Subcutaneous abdominal adipose tissue (tissue), 5 donors: ENCODE measurements around the gene ITGBL1.

Source experiments
- H3K27ac ChIP-seq: one replicate; pipeline ENCODE4 v1.7.0; 2013; ENCODE audit warnings: low read depth, mild to moderate bottlenecking, inconsistent platforms, low read length, moderate library complexity
- H3K27me3 ChIP-seq, 5 donors: one replicate each; pipeline ENCODE4 v1.7.0; 2013; ENCODE audit warnings: low read length in 5 of 5, inconsistent platforms in 1 of 5; ENCODE audit not compliant: control insufficient read depth in 5 of 5, insufficient read depth in 4 of 5
- H3K36me3 ChIP-seq, 5 donors: one replicate each; pipeline ENCODE4 v1.7.0; 2013; ENCODE audit warnings: low read length in 5 of 5; ENCODE audit not compliant: control insufficient read depth in 5 of 5, insufficient read depth in 5 of 5
- H3K4me1 ChIP-seq, 5 donors: one replicate each; pipeline ENCODE4 v1.7.0; 2013; ENCODE audit warnings: low read length in 5 of 5, mild to moderate bottlenecking in 3 of 5, moderate library complexity in 1 of 5; ENCODE audit not compliant: control insufficient read depth in 5 of 5, insufficient read depth in 5 of 5
- H3K4me3 ChIP-seq, 5 donors: one replicate each; pipeline ENCODE4 v1.7.0; 2013; ENCODE audit warnings: low read length in 5 of 5, low read depth in 1 of 5
- H3K9ac ChIP-seq, 5 donors: one replicate each; pipeline ENCODE4 v1.7.0; 2013; ENCODE audit warnings: low read length in 5 of 5, mild to moderate bottlenecking in 4 of 5, moderate library complexity in 3 of 5
- H3K9me3 ChIP-seq, 5 donors: one replicate each; pipeline ENCODE4 v1.7.0; 2013; ENCODE audit warnings: low read length in 5 of 5; ENCODE audit not compliant: control insufficient read depth in 5 of 5
- donor health status: healthy.
- donor health status: healthy.
- donor health status: healthy.
- donor health status: healthy.
- donor health status: healthy.

The ITGBL1 gene, protein sequence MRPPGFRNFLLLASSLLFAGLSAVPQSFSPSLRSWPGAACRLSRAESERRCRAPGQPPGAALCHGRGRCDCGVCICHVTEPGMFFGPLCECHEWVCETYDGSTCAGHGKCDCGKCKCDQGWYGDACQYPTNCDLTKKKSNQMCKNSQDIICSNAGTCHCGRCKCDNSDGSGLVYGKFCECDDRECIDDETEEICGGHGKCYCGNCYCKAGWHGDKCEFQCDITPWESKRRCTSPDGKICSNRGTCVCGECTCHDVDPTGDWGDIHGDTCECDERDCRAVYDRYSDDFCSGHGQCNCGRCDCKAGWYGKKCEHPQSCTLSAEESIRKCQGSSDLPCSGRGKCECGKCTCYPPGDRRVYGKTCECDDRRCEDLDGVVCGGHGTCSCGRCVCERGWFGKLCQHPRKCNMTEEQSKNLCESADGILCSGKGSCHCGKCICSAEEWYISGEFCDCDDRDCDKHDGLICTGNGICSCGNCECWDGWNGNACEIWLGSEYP

GRCh38 chr13:101452519-101453485, at the start of gene ITGBL1:
Gene ITGBL1 (plus strand): TSS chr13:101452675. CDS start chr13:101452834, 159 bp downstream.
- Histone ChIP-seq H3K9ac (peak within 1 kb of the TSS in 3 of 5 donors; percentile 16 to 59 (median 18)), H3K4me1 (peaks cover 0 to 17% (median 13%) of the 10 kb centered on the region in 5 donors), H3K27ac (peak within 1 kb of the TSS; percentile 47)

DNA sequence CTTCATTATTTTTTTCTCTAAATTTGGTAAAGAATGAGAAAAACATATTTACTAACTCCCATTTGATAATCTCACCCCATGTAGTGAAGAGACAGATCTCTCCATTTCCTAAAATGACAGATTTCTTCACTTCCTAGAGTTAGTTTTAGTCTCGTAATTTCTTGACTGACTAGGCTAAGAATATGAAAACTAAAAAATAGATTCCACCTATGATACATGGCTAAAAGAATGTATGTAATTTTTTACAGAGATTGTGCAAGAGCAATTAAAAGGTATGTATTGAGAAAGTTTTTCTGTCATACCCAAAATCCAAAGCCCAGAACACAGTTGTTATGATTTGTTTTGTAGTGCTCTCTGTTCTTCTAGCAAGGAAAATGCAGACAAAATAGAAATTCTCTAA, 45.7 kb upstream of the ITGBL1 start:
- Histone ChIP-seq H3K36me3 (no peaks in the 10 kb centered on the region), H3K27me3 (no peaks in the 10 kb centered on the region), H3K9me3 (no peaks in the 10 kb centered on the region), H3K4me1 (no peaks in the 10 kb centered on the region), H3K27ac (no peak overlapping the region), H3K9ac (no peak overlapping the region), H3K4me3 (no peak overlapping the region)

More at GRCh38 chr13:101452519-101453485, at the start of gene ITGBL1:
- Histone ChIP-seq H3K27me3 (peaks cover 0 to 9% (median 0%) of the 10 kb centered on the region in 5 donors), H3K36me3 (no peaks in the 10 kb centered on the region), H3K4me3 (peak within 1 kb of the TSS; percentile 50 to 73 (median 67)), H3K9me3 (no peaks in the 10 kb centered on the region)

DNA sequence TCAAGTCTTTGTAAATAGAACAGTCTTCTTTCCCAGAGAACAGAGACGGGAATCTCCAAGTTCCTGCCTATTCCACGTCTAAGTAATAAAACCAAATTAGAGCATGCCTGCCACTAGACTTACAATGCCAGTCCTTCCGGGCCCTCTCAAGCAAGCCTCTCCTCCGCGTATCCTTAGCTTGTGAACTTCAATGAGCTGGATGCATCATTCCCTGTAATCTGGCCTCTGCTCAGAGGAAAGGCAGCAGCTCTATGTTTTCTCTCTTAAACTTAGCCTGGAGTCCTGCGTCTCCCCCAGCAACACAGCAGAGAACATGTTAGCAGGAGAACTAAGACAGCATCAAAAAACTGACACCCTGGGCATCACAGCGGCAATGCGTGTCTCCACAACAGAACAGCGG, 44.3 kb upstream of the ITGBL1 start:
- Histone ChIP-seq H3K36me3 (no peaks in the 10 kb centered on the region), H3K4me3 (no peak overlapping the region), H3K9me3 (no peaks in the 10 kb centered on the region), H3K4me1 (no peaks in the 10 kb centered on the region), H3K27me3 (no peaks in the 10 kb centered on the region), H3K9ac (no peak overlapping the region), H3K27ac (no peak overlapping the region)

DNA sequence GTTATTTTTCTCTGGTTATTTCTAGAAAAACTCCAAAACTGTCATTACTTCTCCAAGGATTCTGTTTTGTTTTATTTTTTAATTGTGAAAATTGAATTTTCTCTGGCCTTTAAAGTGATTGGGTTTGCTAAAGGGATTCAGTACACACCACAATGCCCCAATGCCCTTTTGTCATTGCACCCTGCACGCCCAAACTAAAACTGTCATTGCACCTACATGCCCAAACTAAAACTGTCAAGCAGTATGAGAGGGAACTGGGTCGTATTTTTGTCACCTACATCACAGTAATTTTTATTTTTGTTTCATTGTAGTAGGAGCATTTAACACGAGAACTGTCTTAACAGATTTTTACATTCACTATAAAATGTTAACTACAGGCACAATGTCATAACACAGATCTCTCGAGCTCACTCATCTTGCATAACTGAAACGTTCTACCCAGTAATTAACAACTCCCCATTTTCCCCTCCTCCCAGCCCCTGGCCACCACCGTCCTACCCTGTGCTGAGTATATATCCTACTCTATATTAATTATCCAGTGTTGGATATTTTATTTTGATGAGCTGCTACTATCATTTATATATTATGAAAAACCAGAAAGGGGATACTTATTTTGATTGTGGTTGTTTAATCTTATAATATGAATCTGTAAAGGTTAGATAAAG, 43.4 kb upstream of the ITGBL1 start:
- Histone ChIP-seq H3K9me3 (no peaks in the 10 kb centered on the region), H3K36me3 (no peaks in the 10 kb centered on the region), H3K9ac (no peak overlapping the region), H3K27me3 (no peaks in the 10 kb centered on the region), H3K4me3 (no peak overlapping the region), H3K27ac (no peak overlapping the region), H3K4me1 (no peaks in the 10 kb centered on the region)

GRCh38 chr13:101412076-101412475, 40.4 kb upstream of the ITGBL1 start:
- Histone ChIP-seq H3K27me3 (peaks cover 0 to 13% (median 4%) of the 10 kb centered on the region in 5 donors), H3K9me3 (no peaks in the 10 kb centered on the region), H3K4me1 (peaks cover 0 to 9% (median 6%) of the 10 kb centered on the region in 5 donors), H3K4me3 (no peak overlapping the region), H3K27ac (no peak overlapping the region), H3K9ac (no peak overlapping the region), H3K36me3 (no peaks in the 10 kb centered on the region)

DNA sequence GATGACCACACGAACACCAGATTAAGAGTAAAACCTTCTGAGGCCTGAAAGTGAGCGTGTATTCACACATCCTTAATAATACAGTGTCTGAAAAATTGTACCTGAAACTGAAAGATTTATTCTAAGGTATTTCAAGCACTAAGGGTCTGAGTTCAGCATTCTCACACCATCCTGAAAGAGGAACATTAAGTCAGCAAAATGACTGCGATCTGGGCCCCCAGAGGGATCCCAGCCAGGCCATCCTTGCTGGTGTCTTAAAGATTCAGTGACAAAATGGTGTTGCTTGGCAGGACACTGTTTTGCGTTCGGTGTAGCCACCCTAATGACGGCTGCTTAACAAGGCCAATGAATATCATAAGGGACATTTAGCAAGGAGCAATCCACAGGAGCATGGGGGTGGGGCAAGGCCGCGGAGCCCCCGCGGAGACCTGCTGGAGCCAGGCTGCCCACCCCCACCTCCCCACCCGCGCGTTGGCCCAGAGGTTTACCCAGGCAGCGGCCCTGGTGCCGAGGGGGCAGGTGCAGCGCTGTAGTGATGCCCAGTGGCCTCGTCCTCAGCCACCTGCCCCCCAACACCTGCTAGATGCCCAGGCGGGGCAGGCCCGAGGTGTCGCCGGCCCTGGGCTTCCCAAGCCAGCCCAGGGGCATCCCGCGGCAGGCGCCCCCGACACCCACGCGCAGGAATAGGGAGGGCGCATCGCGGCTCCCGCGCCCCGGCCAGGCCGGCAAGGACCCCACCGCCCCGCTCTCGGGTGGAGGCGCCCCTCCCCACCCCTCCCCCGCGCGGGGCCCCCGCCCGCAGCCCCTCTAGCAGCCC, 36.9 kb upstream of the ITGBL1 start:
- Histone ChIP-seq H3K27ac (no peak overlapping the region), H3K27me3 (peaks cover 0 to 13% (median 4%) of the 10 kb centered on the region in 5 donors), H3K4me3 (peak overlapping the region in 2 of 5 donors; percentile 68 to 69), H3K4me1 (peaks cover 0 to 9% (median 6%) of the 10 kb centered on the region in 5 donors), H3K9ac (no peak overlapping the region), H3K36me3 (no peaks in the 10 kb centered on the region), H3K9me3 (no peaks in the 10 kb centered on the region)

DNA sequence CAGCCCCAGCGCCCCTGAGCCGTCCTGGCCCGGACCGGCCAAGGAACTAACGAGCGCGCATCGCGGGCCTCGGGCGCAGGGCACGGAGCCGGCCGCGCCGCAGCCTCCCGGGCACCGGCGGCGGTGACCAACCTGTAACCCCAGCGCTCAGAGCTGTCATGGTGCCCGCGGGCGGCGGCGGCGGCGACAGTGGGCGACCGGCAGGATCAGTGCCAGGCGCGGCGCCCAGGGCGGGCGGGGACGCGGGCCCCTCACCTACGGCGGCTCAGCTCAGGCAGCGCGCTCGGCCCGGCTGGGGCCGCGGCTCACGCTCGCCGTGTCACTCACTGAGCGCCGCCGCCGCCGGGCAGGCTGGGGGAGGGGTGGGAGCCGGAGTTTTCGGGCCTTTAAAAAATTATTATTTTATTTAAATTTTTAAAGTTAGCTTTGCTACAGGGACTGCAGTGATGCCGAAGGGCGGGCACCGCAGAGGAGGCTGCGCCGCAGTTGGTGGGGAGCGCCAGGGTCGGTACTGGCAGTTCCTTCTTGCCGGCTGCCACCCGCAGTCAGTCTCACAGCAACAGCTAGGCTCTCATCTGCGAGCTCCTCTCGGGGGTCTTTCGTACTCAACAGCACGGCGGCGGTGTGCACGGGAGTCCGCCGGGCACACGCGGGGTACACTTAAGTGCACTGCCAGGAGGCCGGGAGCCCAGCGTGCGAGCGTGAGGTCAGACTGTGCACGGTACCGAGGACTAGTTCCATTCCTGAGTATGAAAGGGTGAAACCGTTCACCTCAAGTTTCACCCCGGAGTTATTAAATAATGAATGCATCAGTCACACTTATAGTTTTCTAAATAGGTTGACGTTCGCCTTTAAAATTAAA, 36.1 kb upstream of the ITGBL1 start, which contains the start of gene NALCN:
NALCN (minus strand) TSS at position 328 of the 862 bp plus-strand sequence. CDS start 17,382 bp downstream, outside the sequence.
- H3K9ac ChIP-seq = peak within 1 kb of the TSS in 1 of 5 donors; percentile 35
- H3K4me3 ChIP-seq = peak within 1 kb of the TSS; percentile 44 to 69 (median 63)
- peaks cover 0 to 9% (median 6%) of the 10 kb centered on the region in 5 donors for H3K4me1 ChIP-seq
- H3K9me3 ChIP-seq = no peaks in the 10 kb centered on the region
- no peaks in the 10 kb centered on the region for H3K36me3 ChIP-seq
- H3K27me3 ChIP-seq = peaks cover 0 to 13% (median 4%) of the 10 kb centered on the region in 5 donors
- no peak within 1 kb of the TSS for H3K27ac ChIP-seq

- H3K4me1 ChIP-seq = peaks cover 0 to 9% (median 6%) of the 10 kb centered on the region in 5 donors
- no peak overlapping the region for H3K9ac ChIP-seq
- no peaks in the 10 kb centered on the region for H3K9me3 ChIP-seq
- H3K36me3 ChIP-seq = no peaks in the 10 kb centered on the region
- no peak overlapping the region for H3K27ac ChIP-seq
- H3K4me3 ChIP-seq = peak overlapping the region in 4 of 5 donors; percentile 44 to 69 (median 66)
- H3K27me3 ChIP-seq = peaks cover 0 to 13% (median 4%) of the 10 kb centered on the region in 5 donors
These were observed 35.5 kb upstream of the ITGBL1 start for GRCh38 chr13:101417043-101417406.
